ENCODE data around the gene TAGLN2.

The TAGLN2 gene

GRCh38 chr1:159872891-159873290, 52.4 kb downstream of the TAGLN2 start:
- no peak for DNase-seq (ENCODE audit: low spot score)

- DNase-seq (ENCODE audit: low spot score): no peak
These were observed 54.6 kb downstream of the TAGLN2 start for GRCh38 chr1:159870704-159871103.

GRCh38 chr1:159869607-159870006, 55.7 kb downstream of the TAGLN2 start:
- no peak for DNase-seq (ENCODE audit: low spot score)

GRCh38 chr1:159869173-159869572, 56.1 kb downstream of the TAGLN2 start:
- no peak for DNase-seq (ENCODE audit: low spot score)

- DNase-seq (ENCODE audit: low spot score): no peak
These were observed 56.5 kb downstream of the TAGLN2 start for GRCh38 chr1:159868766-159869165.
